ENCODE data around the gene BSN.

BSN gene

GRCh38 chr3:49667701-49668413 is 113.6 kb downstream of the BSN start:
- H3K4me3 ChIP-seq (replicated peaks; ENCODE audit: low read depth, low read length): no peak overlapping the region
- DNase-seq (ENCODE audit: extremely low read depth, low read depth): no peak
- TF ChIP-seq CTCF (IDR thresholded peaks at IDR 0.05; ENCODE audit: low read depth, low read length, missing control alignments): no peak

- no peak overlapping the region for H3K4me3 ChIP-seq (replicated peaks; ENCODE audit: low read depth, low read length)
- no peak for DNase-seq (ENCODE audit: extremely low read depth, low read depth)
- no peak for TF ChIP-seq CTCF (IDR thresholded peaks at IDR 0.05; ENCODE audit: low read depth, low read length, missing control alignments)
Observed at GRCh38 chr3:49668414-49668797, 114.1 kb downstream of the BSN start.

GRCh38 chr3:49668861-49669260 is 114.6 kb downstream of the BSN start:
- DNase-seq (ENCODE audit: extremely low read depth, low read depth): no peak
- H3K4me3 ChIP-seq (replicated peaks; ENCODE audit: low read depth, low read length): no peak overlapping the region
- no peak for TF ChIP-seq CTCF (IDR thresholded peaks at IDR 0.05; ENCODE audit: low read depth, low read length, missing control alignments)

GRCh38 chr3:49669352-49669751 is 115.1 kb downstream of the BSN start:
- H3K4me3 ChIP-seq (replicated peaks; ENCODE audit: low read depth, low read length): no peak overlapping the region
- TF ChIP-seq CTCF (IDR thresholded peaks at IDR 0.05; ENCODE audit: low read depth, low read length, missing control alignments): no peak
- no peak for DNase-seq (ENCODE audit: extremely low read depth, low read depth)

GRCh38 chr3:49670940-49671290 is 116.6 kb downstream of the BSN start:
- no peak overlapping the region for H3K4me3 ChIP-seq (replicated peaks; ENCODE audit: low read depth, low read length)
- TF ChIP-seq CTCF (IDR thresholded peaks at IDR 0.05; ENCODE audit: low read depth, low read length, missing control alignments): no peak
- DNase-seq (ENCODE audit: extremely low read depth, low read depth): no peak

- DNase-seq (ENCODE audit: extremely low read depth, low read depth): peak; percentile 32
- H3K4me3 ChIP-seq (replicated peaks; ENCODE audit: low read depth, low read length): no peak overlapping the region
- TF ChIP-seq CTCF (IDR thresholded peaks at IDR 0.05; ENCODE audit: low read depth, low read length, missing control alignments): peak; percentile 88
Observed at GRCh38 chr3:49671291-49672288, 117.3 kb downstream of the BSN start.
